Thyroid gland (tissue), 4 donors: Measurements from ENCODE around the gene BEAN1.

Experiments used
- POLR2A ChIP-seq, 2 donors: fragments of 450-650 bp; IDR thresholded peaks; one replicate each; pipeline ENCODE4 v1.6.1; 2017; ENCODE audit warnings: antibody characterized with exemption in 2 of 2, mild to moderate bottlenecking in 2 of 2, moderate library complexity in 1 of 2
- TF ChIP-seq, protein P1 (sequence below), 6 experiments: fragments of 200-600 bp in 3 of 6; fragments of 450-650 bp in 3 of 6; sonication (generic) in 3 of 6; IDR thresholded peaks; one replicate each; pipeline ENCODE4 v1.5.1; 2016 to 2019; ENCODE audit warnings: antibody characterized with exemption in 6 of 6, mild to moderate bottlenecking in 2 of 6, inconsistent platforms in 1 of 6, moderate library complexity in 1 of 6

GRCh38 chr16:66402591-66403230 lies 24.4 kb upstream of the BEAN1 start:
- TF ChIP-seq, protein P1, sequence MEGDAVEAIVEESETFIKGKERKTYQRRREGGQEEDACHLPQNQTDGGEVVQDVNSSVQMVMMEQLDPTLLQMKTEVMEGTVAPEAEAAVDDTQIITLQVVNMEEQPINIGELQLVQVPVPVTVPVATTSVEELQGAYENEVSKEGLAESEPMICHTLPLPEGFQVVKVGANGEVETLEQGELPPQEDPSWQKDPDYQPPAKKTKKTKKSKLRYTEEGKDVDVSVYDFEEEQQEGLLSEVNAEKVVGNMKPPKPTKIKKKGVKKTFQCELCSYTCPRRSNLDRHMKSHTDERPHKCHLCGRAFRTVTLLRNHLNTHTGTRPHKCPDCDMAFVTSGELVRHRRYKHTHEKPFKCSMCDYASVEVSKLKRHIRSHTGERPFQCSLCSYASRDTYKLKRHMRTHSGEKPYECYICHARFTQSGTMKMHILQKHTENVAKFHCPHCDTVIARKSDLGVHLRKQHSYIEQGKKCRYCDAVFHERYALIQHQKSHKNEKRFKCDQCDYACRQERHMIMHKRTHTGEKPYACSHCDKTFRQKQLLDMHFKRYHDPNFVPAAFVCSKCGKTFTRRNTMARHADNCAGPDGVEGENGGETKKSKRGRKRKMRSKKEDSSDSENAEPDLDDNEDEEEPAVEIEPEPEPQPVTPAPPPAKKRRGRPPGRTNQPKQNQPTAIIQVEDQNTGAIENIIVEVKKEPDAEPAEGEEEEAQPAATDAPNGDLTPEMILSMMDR (IDR thresholded peaks at IDR 0.05): no peak
- TF ChIP-seq POLR2A (IDR thresholded peaks at IDR 0.05): no peak
